ENCODE measurements around the gene NPAS3.

NPAS3 gene

DNA sequence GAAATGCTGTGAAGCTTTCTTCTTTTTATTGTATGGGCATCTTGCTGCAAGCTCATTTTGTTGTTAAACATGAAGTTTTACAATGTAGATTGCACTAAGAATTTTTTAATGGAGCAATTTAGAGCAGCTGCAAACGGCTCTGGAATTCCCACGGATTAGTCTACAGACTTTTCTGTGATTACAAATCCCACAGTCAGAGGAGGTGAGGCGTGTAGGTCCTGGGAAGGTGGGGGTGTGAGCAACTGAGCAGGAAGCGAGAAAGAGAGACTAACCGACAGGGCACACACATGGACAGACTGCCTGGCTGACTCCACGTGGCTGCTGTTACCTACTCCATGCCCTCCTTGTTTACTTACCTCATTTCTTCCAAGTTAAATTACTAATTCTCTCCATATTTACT lies 348.5 kb downstream of the NPAS3 start:
- TF ChIP-seq, protein P1, sequence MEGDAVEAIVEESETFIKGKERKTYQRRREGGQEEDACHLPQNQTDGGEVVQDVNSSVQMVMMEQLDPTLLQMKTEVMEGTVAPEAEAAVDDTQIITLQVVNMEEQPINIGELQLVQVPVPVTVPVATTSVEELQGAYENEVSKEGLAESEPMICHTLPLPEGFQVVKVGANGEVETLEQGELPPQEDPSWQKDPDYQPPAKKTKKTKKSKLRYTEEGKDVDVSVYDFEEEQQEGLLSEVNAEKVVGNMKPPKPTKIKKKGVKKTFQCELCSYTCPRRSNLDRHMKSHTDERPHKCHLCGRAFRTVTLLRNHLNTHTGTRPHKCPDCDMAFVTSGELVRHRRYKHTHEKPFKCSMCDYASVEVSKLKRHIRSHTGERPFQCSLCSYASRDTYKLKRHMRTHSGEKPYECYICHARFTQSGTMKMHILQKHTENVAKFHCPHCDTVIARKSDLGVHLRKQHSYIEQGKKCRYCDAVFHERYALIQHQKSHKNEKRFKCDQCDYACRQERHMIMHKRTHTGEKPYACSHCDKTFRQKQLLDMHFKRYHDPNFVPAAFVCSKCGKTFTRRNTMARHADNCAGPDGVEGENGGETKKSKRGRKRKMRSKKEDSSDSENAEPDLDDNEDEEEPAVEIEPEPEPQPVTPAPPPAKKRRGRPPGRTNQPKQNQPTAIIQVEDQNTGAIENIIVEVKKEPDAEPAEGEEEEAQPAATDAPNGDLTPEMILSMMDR (IDR thresholded peaks at IDR 0.05; ENCODE audit: insufficient read depth, low read length): no peak
- no peak for TF ChIP-seq POLR2AphosphoS5 (IDR thresholded peaks at IDR 0.05; ENCODE audit: low read depth)
- TF ChIP-seq SPI1 (IDR thresholded peaks at IDR 0.05; ENCODE audit: borderline replicate concordance, low read depth): no peak
- no peak for TF ChIP-seq GABPA (IDR thresholded peaks at IDR 0.05; ENCODE audit: low read depth)
- Histone ChIP-seq H3K4me3 (replicated peaks; ENCODE audit: insufficient read depth, low read length) (no peak overlapping the region), H3K27ac (replicated peaks) (no peak overlapping the region), H3K27me3 (ENCODE audit: insufficient read depth, poor library complexity, severe bottlenecking) (no peaks in the 10 kb centered on the region)
- DNase-seq (ENCODE audit: low read depth in 1 of 2, low spot score in 1 of 2): no peak

- TF ChIP-seq, protein P1 (IDR thresholded peaks at IDR 0.05; ENCODE audit: insufficient read depth, low read length): no peak
- TF ChIP-seq POLR2AphosphoS5 (IDR thresholded peaks at IDR 0.05; ENCODE audit: low read depth) (no peak), SPI1 (IDR thresholded peaks at IDR 0.05; ENCODE audit: borderline replicate concordance, low read depth) (no peak), GABPA (IDR thresholded peaks at IDR 0.05; ENCODE audit: low read depth) (no peak), REST (IDR thresholded peaks at IDR 0.05; ENCODE audit: insufficient replicate concordance, low read depth) (no peak)
- Histone ChIP-seq H3K27me3 (ENCODE audit: insufficient read depth, poor library complexity, severe bottlenecking) (no peaks in the 10 kb centered on the region), H3K27ac (replicated peaks) (no peak overlapping the region), H3K4me3 (replicated peaks; ENCODE audit: insufficient read depth, low read length) (no peak overlapping the region)
- DNase-seq (ENCODE audit: low read depth in 1 of 2, low spot score in 1 of 2): no peak
These were observed 352.0 kb downstream of the NPAS3 start for GRCh38 chr14:33290641-33291040.

- no peak for TF ChIP-seq SPI1 (IDR thresholded peaks at IDR 0.05; ENCODE audit: borderline replicate concordance, low read depth)
- TF ChIP-seq POLR2AphosphoS5 (IDR thresholded peaks at IDR 0.05; ENCODE audit: low read depth): no peak
- no peak for TF ChIP-seq REST (IDR thresholded peaks at IDR 0.05; ENCODE audit: insufficient replicate concordance, low read depth)
- TF ChIP-seq, protein P1 (IDR thresholded peaks at IDR 0.05; ENCODE audit: insufficient read depth, low read length): no peak
- no peak for TF ChIP-seq GABPA (IDR thresholded peaks at IDR 0.05; ENCODE audit: low read depth)
- DNase-seq (ENCODE audit: low read depth in 1 of 2, low spot score in 1 of 2): no peak
- no peak overlapping the region for H3K27ac ChIP-seq (replicated peaks)
- no peak overlapping the region for H3K4me3 ChIP-seq (replicated peaks; ENCODE audit: insufficient read depth, low read length)
- no peaks in the 10 kb centered on the region for H3K27me3 ChIP-seq (ENCODE audit: insufficient read depth, poor library complexity, severe bottlenecking)
These were observed 352.9 kb downstream of the NPAS3 start for GRCh38 chr14:33291529-33292104.

DNA sequence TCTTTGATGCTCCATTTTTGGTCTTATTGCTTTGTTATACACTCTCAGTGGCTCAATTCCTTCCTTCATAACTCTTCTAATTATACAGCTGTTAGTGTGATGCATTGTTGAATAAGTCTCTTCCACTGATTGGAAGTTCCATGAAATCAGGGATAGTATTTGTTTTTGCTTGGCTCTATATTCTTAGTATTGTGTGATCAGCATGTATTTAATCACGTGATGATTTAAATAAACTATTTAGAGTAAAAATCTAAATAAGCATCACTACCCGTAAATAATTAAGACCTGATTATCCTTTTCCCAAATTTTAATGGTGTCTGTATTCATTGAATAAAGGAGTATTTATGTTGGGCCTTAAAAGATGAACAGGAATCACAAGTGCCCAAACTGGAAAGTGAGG lies 355.7 kb downstream of the NPAS3 start:
- no peaks in the 10 kb centered on the region for H3K27me3 ChIP-seq (ENCODE audit: insufficient read depth, poor library complexity, severe bottlenecking)
- H3K4me3 ChIP-seq (replicated peaks; ENCODE audit: insufficient read depth, low read length): no peak overlapping the region
- no peak for TF ChIP-seq REST (IDR thresholded peaks at IDR 0.05; ENCODE audit: insufficient replicate concordance, low read depth)
- no peak for TF ChIP-seq POLR2AphosphoS5 (IDR thresholded peaks at IDR 0.05; ENCODE audit: low read depth)
- no peak for TF ChIP-seq GABPA (IDR thresholded peaks at IDR 0.05; ENCODE audit: low read depth)
- TF ChIP-seq, protein P1 (IDR thresholded peaks at IDR 0.05; ENCODE audit: insufficient read depth, low read length): no peak
- TF ChIP-seq SPI1 (IDR thresholded peaks at IDR 0.05; ENCODE audit: borderline replicate concordance, low read depth): no peak
- no peak overlapping the region for H3K27ac ChIP-seq (replicated peaks)
- DNase-seq (ENCODE audit: low read depth in 1 of 2, low spot score in 1 of 2): no peak

All from HL-60 (cell line).